ENCODE results near the gene PADI2.

PADI2 gene

GRCh38 chr1:17112076-17112475 lies 7.2 kb downstream of the PADI2 start:
- DNase-seq = no peak

GRCh38 chr1:17110555-17110926 lies 8.7 kb downstream of the PADI2 start:
- DNase-seq = no peak

- DNase-seq = no peak
Measured at GRCh38 chr1:17109892-17110554, 9.2 kb downstream of the PADI2 start.

GRCh38 chr1:17108786-17109185 lies 10.5 kb downstream of the PADI2 start:
- DNase-seq = no peak

GRCh38 chr1:17108360-17108759 lies 10.9 kb downstream of the PADI2 start:
- DNase-seq = no peak

GRCh38 chr1:17104782-17105181 lies 14.5 kb downstream of the PADI2 start:
- no peak for DNase-seq

- no peak for DNase-seq
Measured at GRCh38 chr1:17102232-17102631, 17.0 kb downstream of the PADI2 start.

- DNase-seq = no peak
Measured at GRCh38 chr1:17101261-17101660, 18.0 kb downstream of the PADI2 start.

- DNase-seq = no peak
Measured at GRCh38 chr1:17099616-17100340, 19.5 kb downstream of the PADI2 start.

- DNase-seq = no peak
Measured at GRCh38 chr1:17098446-17099317, 20.6 kb downstream of the PADI2 start.

- DNase-seq = no peak
Measured at GRCh38 chr1:17097787-17098186, 21.5 kb downstream of the PADI2 start.

- DNase-seq = no peak
Measured at GRCh38 chr1:17097147-17097546, 22.1 kb downstream of the PADI2 start.

GRCh38 chr1:17096584-17096983 lies 22.7 kb downstream of the PADI2 start:
- no peak for DNase-seq

- no peak for DNase-seq
Measured at GRCh38 chr1:17095141-17095540, 24.1 kb downstream of the PADI2 start.

GRCh38 chr1:17094664-17095063 lies 24.6 kb downstream of the PADI2 start:
- DNase-seq = no peak

GRCh38 chr1:17093822-17094393 lies 25.3 kb downstream of the PADI2 start:
- no peak for DNase-seq

GRCh38 chr1:17091252-17091651 lies 28.0 kb downstream of the PADI2 start:
- DNase-seq = no peak

GRCh38 chr1:17089506-17089905 lies 29.7 kb downstream of the PADI2 start:
- DNase-seq = no peak

- no peak for DNase-seq
Measured at GRCh38 chr1:17086751-17087150, 32.5 kb downstream of the PADI2 start.

GRCh38 chr1:17084787-17085186 lies 34.5 kb downstream of the PADI2 start:
- DNase-seq = no peak

- DNase-seq = no peak
Measured at GRCh38 chr1:17082761-17083160, 36.5 kb downstream of the PADI2 start.

GRCh38 chr1:17081439-17081838 lies 37.8 kb downstream of the PADI2 start:
- DNase-seq = no peak

GRCh38 chr1:17080880-17081279 lies 38.4 kb downstream of the PADI2 start:
- DNase-seq = peak in 1 of 2 experiments; percentile 31
